IPS DF 4.7 (cell line): ENCODE results near the gene CBR4.

ENCODE experiments used
- DNase-seq: peaks from one replicate; pipeline ENCODE4 v3.0.0-alpha.2; 2013; ENCODE audit warnings: low spot score; ENCODE audit errors: extremely low read depth

The CBR4 gene

DNA sequence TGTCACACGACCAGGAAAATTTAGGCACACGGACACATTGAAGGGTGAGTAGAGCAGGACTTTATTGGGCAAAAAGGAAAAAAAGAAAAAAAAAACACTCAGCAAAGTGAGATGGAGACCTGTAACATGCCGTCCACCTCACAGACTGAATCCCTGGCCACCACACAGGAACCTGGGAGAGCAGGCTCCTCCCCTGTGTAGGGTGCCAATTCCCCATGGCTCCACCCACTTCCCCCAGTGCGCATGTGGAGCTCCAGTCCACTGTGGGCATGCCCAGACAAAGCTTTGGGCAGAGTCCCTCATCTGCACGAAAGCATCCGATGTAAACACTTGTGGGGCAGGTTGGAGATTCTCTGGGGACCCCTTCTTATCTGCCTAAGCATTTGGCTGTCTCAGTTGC lies 23.6 kb upstream of the CBR4 start:
- DNase-seq: no peak

DNA sequence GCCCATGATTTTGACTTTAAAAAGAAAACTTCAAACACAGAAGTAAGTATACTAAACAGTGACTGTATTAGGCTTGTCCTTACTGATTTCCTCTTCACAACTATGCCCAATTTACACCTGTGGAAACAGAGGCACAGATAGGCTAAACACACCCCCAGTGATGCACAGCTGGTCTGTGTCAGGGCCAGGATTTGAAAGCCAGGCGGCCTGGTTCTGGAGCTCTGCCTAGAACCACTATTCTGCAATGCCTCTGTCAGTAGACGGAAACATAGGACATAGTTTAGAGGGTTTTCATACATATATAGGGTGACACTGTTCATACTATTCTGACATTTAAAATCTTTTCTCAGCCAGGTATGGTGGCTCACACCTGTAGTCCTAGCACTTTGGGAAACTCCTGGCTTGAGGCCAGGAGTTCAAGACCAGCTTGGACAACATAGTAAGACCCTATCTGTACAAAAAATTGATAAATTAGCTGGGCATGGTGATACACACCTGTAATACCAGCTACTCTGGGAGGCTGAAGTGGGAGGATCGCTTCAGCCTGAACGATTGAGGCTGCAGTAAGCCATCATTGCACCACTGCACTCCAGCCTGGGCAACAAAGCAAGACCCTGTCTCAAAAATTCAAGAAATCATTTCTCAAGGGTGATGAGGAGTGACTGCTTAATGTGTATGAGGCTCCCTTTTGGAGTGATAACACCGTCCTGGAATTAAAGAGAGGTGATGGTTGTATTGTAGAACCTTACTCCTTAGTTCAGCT lies 23.0 kb upstream of the CBR4 start:
- no peak for DNase-seq

DNA sequence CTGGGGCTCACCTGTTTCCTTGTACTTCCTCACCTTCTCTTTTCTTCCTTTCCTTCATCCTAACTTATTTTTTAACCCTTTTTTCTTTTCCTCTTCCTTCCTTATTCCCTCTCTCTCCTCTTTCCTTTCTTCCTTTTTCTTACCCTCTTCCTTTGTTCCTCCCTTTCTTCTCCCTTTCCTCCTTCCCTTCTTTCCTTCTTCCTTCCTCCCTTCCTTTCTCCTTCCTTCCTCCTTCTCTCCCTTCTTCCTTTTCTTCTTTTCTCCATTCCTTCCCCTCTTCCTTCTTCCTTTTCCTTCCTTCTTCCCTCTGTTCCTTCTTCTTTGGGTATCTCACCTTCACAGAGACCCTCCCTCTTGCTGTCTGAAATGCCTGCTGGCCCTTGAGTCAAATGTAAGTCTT lies 22.1 kb upstream of the CBR4 start:
- no peak for DNase-seq

DNA sequence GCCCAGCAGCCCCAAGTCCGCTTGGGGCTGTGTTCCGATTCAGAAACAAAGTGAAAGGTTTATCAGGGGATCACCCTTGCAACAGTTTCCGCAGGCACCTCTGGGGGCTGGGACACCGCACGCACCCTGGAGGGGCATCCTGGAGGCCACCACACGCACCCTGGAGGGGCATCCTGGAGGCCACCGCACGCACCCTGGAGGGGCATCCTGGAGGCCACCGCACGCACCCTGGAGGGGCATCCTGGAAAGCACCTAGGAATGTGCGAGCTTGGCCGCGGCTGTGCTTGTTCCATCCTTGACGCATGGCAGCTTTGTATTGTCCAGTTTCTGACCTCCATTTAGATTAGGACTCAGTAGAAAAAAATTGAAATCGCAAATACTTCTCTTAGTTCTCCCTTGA lies 21.3 kb upstream of the CBR4 start:
- DNase-seq: no peak

DNA sequence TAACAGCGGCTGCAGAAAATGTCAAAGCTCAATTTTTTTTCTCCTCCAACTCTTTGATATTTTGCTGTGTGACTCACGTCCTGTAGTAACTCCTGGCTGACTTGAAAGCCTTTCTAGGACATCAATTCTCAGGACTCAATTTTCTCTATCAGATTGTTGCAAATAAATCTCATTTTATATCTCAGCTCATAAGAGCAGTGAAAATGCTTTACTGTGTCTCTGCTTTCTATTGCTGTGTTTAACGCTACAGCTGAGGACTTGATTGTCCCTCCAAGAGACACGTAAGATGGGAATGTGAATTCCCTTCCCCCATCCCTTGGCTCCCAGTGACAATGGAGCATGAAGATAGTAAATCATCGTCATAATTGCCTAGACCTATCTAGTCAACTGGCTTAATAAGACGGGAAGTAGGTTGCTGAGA lies 20.5 kb upstream of the CBR4 start:
- no peak for DNase-seq

DNA sequence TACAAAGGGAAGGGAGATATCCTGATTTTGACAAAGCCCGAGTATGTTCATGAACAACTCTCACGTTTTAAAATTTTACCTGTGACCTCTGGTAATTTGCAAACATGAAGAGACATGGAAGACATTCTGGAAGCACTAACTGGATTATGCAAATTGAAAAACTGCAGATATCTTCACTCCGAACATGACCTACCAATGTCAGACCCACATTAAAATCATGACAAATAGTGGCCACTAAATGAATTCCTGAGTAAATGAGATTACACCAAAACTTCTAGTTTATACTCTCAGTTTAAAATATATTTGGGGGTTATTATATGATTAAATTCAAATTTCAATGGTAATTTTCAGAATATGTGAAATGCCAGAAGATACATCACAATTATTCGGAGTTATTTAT lies 19.9 kb upstream of the CBR4 start:
- DNase-seq: no peak

DNA sequence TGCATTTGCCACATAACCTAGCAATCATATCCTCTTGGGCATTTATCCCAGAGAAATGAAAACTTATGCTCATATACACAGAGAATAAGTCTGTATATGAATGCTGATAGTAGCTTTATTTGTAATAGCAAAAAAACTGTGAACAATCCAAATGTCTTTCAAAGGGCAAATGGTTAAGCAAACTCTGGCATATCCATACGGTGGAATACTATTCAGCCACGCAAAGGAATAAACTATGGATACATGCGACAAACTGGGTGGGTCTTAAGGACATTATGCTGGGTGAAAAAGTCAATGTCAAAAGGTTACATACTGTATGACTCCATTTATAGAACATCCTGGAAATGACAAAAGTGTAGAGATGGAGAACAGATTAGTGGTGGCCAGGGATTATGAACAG lies 17.6 kb upstream of the CBR4 start:
- no peak for DNase-seq

DNA sequence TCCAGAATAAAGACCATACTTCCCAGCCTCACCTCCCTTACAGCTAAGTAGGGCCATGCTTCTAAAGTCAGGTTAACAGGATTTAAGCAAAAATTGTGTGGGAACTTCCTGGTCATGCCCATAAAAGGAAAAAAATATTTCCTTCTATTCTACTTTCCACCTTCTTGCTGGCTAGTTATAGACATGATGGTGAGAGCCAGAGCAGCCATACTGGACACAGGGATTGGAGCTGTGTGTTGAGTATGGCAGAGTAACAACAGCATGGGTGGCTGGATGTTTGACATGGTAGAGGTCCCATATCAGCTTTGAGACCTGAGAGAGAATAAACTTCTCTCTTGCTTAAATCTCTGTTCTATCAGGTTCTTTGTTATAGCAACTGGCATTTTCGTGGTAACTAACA lies 15.1 kb upstream of the CBR4 start:
- no peak for DNase-seq

DNA sequence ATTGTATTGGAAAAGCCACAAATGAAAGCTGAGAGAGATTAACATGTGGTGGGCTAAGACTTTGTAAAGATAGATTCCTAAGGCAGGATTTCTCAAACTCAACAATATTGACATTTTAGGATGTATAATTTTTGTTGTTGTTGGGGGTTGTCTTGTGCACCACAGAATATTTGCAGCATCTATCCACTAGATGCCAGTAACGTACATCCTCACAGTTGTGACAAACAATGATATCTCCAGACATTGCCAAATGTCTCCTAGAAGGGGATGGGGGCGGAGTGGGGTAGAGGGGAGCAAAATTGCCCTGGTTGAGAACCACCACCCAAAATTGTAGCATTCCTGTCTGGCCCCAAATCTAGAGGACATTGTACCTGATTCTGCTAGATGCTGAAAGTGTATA lies 14.7 kb upstream of the CBR4 start:
- no peak for DNase-seq

DNA sequence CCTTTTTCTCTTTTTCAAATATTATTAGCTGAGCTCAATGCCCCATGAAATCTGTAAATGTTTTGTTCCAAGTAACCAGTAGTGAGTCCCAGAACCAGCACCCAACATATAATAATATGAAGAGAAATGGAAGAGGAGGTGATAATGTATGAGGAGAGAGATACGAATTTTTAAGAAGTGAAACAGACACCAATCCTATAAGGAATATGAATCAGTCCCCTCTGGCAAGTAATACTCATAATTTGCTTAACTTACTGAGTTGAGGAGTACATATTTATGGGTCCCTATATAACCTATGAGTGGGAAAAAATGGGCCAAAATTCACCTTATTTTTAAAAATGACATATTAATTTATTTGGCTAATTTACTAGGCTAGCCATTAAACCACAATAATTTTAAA lies 8.4 kb upstream of the CBR4 start:
- DNase-seq: no peak

DNA sequence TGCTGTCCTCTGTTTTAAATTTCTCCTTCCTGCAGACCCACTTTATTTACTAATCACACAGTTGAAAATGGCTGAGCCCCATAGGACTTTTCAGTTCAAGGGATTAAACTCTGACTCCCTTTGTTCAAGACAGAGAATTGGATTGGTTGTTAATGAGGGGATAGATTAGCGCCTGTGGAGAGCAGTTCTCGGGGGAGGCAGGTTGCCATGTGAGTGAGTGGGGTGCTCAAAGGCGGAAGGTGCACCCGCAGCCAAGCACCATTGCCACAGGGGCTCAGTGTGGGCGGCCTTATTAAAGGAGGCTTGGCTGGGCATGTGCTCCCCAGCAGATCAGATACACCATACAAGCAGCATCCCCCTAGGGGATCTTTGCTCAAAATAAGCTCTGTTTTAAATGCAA lies 7.9 kb upstream of the CBR4 start:
- no peak for DNase-seq

DNA sequence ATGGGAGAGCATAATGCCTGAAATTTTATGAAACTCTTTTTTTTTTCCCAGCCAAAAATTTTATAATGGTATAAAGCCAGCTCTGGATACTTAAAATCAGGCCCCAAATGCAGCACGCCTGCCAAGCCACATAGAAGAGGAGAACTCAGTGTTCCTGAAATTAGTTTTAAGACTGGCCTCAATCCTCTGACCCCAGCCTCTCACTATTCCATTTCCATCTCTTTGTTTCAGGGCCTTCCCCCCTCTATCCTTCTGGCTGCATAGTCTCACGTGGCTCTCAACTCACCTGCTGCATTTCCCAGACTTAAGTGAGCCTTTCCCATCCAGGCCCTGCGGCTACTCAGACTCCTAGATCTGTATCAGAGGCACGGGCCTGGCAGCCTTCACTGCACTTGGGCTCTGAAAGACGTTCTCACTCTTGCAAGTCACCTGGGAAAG lies 5.2 kb upstream of the CBR4 start:
- DNase-seq: no peak

DNA sequence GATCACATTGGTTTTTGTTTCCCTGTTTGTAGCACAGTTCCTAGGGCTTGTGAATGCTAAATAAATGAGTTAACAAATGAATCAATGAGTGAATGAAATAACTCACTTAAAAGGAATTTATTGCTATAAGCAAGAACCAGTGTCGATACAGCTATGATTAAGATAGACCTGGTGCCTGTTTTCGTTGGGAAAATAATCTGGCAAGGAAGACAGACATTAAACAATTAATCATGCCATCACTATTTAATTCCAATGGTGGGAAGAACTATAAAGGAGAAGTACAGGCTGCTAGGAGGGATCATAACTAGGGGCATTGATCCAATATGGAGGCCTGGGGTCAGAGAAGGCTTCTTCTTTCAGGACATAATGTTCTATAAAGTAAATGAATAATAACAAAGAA lies 4.5 kb upstream of the CBR4 start:
- DNase-seq: no peak

DNA sequence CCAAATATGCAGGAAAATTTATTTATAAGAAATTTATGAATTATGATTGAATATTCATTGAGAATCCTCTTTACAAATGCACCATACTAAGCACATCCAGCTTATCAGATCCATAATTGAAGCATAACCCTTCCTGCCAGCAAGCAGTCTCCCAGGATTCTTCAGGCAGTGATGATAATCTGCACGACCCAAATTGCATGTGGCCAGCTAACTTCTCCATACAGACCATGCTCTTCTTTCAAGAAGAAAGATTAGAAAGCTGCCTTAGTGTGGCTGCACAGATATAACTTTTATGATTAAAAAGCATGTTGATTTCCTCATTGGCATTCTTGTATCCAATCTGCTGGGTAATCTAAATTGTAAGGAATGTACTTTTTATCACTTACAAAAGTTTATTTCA lies 3.3 kb upstream of the CBR4 start:
- DNase-seq: no peak

DNA sequence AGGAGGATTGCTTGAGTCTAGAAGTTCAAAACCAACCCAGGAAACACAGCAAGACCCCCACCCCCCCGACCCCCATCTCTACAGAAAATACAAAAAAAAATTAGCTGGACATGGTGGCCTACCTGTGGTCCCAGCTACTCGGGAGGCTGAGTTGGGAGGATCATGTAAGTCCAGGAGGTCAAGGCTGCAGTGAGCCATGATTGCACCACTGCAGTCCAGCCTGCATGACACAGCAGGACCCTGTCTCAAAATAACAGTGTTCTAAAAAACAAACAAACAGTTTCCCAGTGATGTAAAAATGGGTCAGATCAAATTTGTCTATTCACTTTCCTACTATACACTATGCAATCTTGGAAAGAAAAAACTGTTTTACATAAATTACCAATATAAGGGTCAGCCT lies 2.0 kb upstream of the CBR4 start:
- DNase-seq: no peak

DNA sequence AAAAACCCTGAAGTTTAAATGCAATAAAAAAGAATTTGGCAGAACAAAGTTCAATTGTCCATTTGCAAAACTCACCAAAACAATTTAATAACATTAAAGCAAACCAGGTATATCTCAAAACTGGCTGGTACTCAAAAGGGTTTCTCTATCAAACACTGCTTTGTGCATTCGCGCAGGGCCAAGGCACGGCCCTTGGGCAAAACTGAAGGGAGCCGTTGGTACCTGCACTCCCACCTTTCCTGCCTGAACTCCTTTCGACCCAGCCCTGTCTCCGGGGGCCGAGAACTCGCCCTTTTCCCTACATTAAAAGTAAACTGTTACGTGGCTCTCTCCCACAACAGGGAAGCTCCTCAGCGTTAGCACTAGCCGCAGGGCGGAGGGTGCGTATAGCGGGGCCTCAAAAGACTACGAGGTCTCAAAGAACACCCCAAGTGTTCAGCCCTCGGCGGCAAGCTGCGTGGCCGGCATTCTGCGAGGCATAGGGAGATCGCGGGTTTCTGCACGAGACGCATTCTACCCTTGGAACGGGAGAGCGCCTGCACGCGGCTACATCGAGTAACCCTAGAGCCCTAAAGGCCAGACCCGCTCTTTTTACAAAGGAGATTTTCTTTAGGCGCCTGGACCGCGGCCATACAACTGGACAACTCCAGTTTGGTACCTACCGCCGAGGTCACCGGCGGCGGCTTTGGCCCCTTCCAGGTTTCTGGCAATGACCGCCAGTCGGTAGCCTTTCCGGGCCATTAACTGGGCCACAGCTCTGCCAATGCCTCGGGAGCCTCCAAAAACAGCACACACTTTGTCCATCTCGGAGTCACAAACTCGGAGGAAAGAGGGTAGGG lies 550 bp downstream of the CBR4 start:
- no peak for DNase-seq

DNA sequence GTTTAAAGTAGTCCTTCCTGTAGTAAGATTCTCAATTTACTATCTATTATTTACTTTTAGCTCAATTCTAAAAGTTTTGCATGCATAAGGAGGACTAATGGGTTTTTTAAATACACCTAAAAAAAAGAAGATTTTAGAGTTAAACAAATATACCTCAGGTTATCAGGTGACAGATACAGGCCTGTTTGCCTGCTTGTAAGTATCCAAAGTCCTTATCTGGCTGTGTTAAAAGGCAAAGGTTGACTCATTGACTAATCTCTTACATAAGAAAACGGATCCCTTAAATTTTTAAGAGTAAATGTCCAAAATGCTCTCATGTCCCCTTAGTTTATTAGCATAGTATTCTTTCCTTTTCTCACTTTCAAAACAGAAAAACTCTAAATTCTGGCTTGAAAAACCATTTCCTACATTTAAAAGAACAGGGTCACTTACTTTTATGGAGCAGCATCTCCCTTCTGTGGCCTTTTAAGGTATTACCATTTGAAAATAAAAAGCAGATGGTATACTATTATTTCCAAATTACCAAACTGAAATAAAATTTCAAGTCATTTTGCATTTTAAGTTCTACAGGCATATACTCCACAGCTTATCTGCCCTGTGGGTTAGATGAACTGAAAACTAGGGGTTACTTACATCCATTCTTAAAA lies 4.5 kb downstream of the CBR4 start:
- no peak for DNase-seq

DNA sequence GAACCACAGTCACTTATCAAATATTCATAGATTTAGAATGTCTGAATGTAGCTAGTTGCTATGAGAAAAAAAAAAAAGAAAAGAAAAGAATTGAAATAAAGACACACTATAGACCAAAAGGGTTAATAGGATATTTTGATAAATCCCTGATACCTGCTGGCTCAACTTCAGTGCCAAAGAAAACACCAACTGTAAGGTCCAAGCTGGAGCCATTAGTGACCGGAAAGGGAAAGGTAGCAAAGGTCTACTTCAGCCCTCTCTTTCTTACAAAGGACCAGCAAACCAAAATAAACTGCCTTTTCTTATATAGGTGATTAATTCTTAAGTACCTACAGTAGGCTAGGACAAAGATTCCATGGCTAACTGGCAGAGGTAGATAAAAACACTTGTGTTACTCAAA lies 9.7 kb downstream of the CBR4 start:
- no peak for DNase-seq

DNA sequence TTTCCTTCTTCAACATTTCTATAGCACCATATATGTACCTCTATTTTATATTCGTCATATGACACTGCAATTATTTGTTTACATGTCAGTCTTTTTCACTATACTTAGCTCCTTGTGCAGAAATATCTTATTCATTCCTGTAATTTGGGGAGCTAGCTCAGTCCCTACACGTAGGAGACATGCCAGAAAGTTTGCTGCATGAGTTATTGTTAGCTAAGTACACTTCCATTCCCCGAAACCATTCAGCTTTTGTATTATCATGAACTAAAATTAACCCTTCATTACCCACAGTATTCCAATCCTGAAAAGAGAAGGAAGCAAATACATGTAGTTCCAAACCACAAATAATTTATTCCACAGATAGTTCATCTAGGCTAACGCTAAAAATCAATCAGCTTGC lies 10.2 kb downstream of the CBR4 start:
- DNase-seq: no peak

DNA sequence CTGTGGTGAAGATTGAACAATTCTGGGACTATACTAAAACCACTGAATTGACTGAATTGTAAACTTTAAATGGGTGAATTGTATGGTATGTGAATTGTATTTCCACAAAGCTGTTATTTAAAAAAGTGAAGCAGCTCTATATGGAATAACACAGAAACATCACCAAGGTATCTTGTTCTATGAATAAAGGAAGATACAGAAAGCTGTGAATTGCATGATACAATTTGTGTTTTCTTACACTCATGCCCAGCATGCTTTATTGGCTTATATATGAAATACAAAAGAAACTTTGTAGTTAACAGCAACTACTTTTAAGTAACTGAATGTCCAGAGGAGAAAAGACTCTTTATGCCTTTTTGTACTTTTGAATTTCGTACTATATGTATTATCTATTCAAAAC lies 11.5 kb downstream of the CBR4 start:
- no peak for DNase-seq

DNA sequence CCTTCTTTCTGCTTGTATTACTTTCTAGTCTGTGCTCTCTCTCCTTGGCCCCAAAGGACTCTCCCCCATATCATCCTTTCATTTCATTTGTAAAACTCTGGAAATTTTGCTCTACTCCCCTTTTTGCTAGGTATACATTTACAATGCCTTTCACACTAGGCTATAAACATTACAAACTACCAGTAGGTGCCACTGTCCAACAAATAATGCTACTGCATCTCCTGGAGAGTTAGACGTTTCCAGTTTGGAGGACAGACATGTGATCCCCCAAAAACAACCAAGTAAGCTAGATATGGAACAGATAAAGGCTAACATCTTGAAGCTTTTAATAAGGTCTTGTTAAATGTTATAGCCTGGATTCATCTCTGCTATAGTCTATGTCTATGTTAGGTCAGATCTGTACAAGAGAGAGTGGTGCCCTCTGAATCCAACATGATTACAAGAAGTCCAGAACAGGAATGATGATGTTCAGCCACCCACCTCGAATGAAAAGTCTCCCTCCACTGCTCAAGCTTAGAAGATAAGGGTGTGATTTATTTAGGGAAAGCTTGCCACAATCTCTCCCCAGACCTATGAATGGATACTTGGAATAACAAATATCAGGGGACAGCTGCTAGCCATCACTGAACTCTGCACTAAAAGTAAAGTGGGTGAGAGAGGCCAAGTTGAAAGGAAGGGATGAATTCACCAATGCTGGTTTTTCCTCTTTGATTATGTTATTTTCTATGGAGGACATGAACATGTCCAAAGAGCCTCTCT lies 14.3 kb downstream of the CBR4 start:
- no peak for DNase-seq

DNA sequence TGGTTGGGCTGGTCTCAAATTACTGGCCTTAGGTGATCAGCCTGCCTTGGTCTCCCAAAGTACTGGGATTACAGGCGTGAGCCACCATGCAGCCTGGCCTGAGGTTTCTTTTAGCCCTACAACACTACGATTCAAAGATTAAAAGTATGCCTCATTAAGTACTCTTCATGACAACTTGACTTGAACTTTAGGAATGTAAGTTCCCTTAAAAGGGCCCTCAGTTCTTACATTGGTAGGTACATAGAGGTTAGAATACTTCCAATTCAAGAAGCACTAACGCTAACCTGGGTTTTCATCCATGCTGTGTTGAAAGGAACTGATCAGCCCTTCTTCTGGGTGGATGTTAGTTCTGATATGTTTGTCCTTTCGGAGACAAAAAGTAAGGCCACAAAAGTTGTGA lies 15.1 kb downstream of the CBR4 start:
- no peak for DNase-seq
